Pancreas (tissue), 10 donors: ENCODE results near the gene FSTL3. TPM values are rescaled to one million over a fixed set of nuclear protein-coding genes. Genes with fewer than 3 reads are reported as not detected.

Experiments used
- ATAC-seq, 4 donors: fragments of 200-7000 bp; cut with Tn5 transposase; one replicate each; pipeline versions ENCODE4 v1.8.0 to v1.9.1; 2020; ENCODE audit warnings: mild to moderate bottlenecking in 4 of 4, moderate library complexity in 4 of 4
- DNase-seq, 6 donors: peaks; one replicate each; pipeline ENCODE4 v3.0.0-alpha.2; 2020
- FAIRE-seq: peaks from 2 replicates; lab custom pipeline; 2012; peaks lifted over from hg19 to GRCh38; lab: Jason Lieb, UNC
- H3K27ac ChIP-seq, 4 donors: fragments of 200-600 bp; sonication (generic); 1 replicate in 3 of 4; 2 replicates in 1 of 4; pipeline versions ENCODE4 v1.5.0 to v1.8.0; 2020
- H3K27me3 ChIP-seq, 4 donors: fragments of 200-600 bp; one replicate each; pipeline ENCODE4 v1.8.0; 2021
- H3K36me3 ChIP-seq, 3 donors: fragments of 200-600 bp; sonication (generic) in 1 of 3; one replicate each; pipeline versions ENCODE4 v1.5.0 to v1.8.0; 2020 to 2021
- H3K4me1 ChIP-seq, 3 donors: fragments of 200-600 bp; one replicate each; pipeline ENCODE4 v1.8.0; 2021
- H3K4me3 ChIP-seq, 4 donors: fragments of 200-600 bp; sonication (generic) in 2 of 4; one replicate each; pipeline versions ENCODE4 v1.5.0 to v1.8.0; 2020 to 2021
- H3K9me3 ChIP-seq, 4 donors: fragments of 200-600 bp; one replicate each; pipeline ENCODE4 v1.8.0; 2021
- CTCF ChIP-seq, 4 donors: fragments of 200-600 bp; sonication (generic) in 3 of 4; IDR thresholded peaks; one replicate each; pipeline versions ENCODE4 v1.5.0 to v1.8.0; 2021; ENCODE audit warnings: antibody characterized with exemption in 4 of 4
- WGBS, 2 donors: extraction: QIAGEN DNeasy Blood & Tissue Kit; methylation state at CpG; one replicate each; pipeline ENCODE4 v1.1.7; 2013; 5-methylcytosine and 5-hydroxymethylcytosine counted together
- intact Hi-C, 3 donors: fragments of 100-400 bp; cut with DNase I; formaldehyde crosslinking; loops; one replicate each; pipeline versions ENCODE4 v1.11.1 to v1.14.2; 2022
- polyA plus RNA-seq, 2 donors: library from polyadenylated mRNA; stranded (reverse); fragments of 200-250 nt; gene quantifications; one replicate each; pipeline ENCODE4 v1.2.3, GENCODE V29; 2013
- total RNA-seq, 6 donors: library from RNA; stranded (reverse); fragmentation: NEBNext Ultra II Directional in 4 of 6; extraction: Animal tissue kit (Norgen Biotek cat#: 25700) in 4 of 6; gene quantifications; one replicate each; pipeline versions ENCODE4 v1.2.1 to v1.2.4, GENCODE V29; 2021 to 2023
- donor health status: healthy with polysubstance abuse.
- donor health status: DM: no; HTN: no; CAD: no; lungs with moderate emphysema.
- donor health status: DM: no; HTN: no; CAD: no.
- donor health status: control.
- donor health status: control.
- donor health status: Bipolar disorder and iron deficiency.
- donor health status: DM: yes; HTN: yes; CAD: no.
- donor health status: DM: no; HTN: no; CAD: no.
- donor health status: DM: no; HTN: no; CAD: no.
- donor health status: DM: yes; HTN: yes; CAD: no.

Gene FSTL3
- total and polyA plus RNA-seq, 8 donors = 6.6 to 148 (median 23.2) TPM

DNA sequence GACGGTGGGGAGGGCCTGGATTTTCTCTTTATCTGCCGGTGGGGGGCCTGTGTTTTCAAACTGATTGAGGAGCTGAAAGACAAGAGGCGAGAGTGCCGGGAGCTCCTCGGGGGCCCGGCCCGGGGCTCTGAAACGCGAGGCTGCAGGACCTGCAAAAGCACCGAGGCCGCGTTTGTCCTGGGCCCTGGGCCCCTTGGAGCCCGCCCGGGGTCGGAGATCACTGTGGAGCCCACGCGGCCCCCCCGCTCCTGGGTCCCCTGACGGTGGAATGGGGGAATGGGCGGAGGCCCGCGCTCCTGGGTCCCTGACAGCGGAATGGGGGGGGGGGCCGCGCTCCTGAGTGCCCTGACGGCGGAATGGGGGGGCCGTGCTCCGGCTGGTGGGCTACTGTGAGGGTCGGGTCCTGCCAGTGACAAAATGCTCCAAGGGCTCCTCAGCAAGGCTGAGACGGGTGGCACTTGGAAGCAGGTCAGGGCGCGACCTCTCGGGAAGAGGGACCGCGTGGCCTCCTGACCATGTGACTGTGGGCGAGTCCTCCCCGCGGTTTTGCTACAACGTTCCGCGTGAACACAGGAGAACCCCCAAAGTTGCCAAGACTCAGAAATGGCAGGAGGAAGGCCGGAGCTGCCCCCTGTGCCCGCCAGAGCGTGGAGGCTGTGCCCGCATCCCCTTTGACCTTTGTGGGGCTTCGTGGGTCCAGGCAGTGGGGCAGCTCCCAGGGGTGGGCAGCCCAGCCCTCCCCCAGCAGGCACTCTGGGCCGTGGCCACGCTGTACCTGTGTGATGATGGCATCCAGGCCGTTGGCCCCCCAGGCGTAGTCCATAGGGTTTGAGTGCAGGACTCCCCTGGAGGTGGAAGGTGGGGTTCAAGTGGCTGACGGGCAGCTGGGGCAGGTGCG is 27.0 kb upstream of the FSTL3 start:
- H3K4me1 ChIP-seq = no peaks in the 10 kb centered on the region
- no peak for FAIRE-seq
- WGBS, 2 donors = 91 to 93% methylated on average over 42 to 53 of the region's 53 CpGs
- H3K27ac ChIP-seq = no peak overlapping the region
- H3K36me3 ChIP-seq = peaks cover 0 to 56% (median 32%) of the 10 kb centered on the region in 3 donors
- intact Hi-C loops = no loop called here
- H3K9me3 ChIP-seq = no peaks in the 10 kb centered on the region
- ATAC-seq = no peak
- peak in 2 of 6 donors; percentile 58 to 75 for DNase-seq
- H3K27me3 ChIP-seq = no peaks in the 10 kb centered on the region
- H3K4me3 ChIP-seq = no peak overlapping the region
- TF ChIP-seq CTCF (IDR thresholded peaks at IDR 0.05) = no peak

- Histone ChIP-seq H3K4me1 (no peaks in the 10 kb centered on the region), H3K4me3 (no peak overlapping the region), H3K27me3 (no peaks in the 10 kb centered on the region), H3K36me3 (peaks cover 0 to 56% (median 32%) of the 10 kb centered on the region in 3 donors), H3K27ac (no peak overlapping the region), H3K9me3 (no peaks in the 10 kb centered on the region)
- intact Hi-C loops = no loop called here
- no peak for ATAC-seq
- no peak for FAIRE-seq
- no peak for TF ChIP-seq CTCF (IDR thresholded peaks at IDR 0.05)
- peak in 2 of 6 donors; percentile 20 to 59 for DNase-seq
- WGBS, 2 donors = 93 to 94% methylated on average over 11 of the region's 11 CpGs
Measured at GRCh38 chr19:650121-650520, 26.1 kb upstream of the FSTL3 start.

DNA sequence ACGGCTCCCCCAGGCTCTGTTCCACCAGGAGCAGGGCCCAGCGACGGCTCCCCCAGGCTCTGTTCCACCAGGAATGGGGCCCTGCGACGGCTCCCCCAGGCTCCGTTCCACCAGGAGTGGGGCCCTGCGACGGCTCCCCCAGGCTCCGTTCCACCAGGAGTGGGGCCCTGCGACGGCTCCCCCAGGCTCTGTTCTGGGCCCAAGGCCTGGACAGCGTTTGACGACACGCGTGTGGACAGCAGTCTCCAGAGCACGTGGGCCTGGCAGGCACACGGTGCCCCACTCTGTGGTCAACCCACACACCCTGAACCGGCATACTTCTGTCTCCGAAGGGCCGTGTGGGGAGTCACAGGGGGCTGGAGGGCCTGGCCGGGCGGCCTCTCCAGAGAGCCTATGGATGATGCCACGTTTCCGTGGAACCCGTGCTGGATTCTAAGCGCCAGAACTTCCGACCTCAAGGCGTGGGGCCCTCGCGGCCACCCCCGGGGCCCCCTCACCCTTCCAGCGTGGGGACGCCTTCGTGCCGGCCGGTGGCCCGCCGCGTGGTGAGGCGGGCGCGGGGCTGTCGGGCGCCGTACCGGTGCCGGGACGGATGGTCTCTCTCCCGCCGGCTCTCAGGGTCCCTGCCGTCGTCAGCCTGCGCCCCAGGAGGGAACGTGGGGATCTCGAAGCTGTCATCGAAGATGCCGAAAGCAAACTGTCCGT is 24.9 kb upstream of the FSTL3 start:
- 95% methylated on average over 56 to 58 of the region's 58 CpGs for WGBS, 2 donors
- ATAC-seq = no peak
- peak in 1 of 6 donors; percentile 61 for DNase-seq
- intact Hi-C loops = no loop called here
- Histone ChIP-seq H3K27me3 (no peaks in the 10 kb centered on the region), H3K4me3 (no peak overlapping the region), H3K9me3 (no peaks in the 10 kb centered on the region), H3K4me1 (no peaks in the 10 kb centered on the region), H3K36me3 (peaks cover 0 to 56% (median 32%) of the 10 kb centered on the region in 3 donors), H3K27ac (no peak overlapping the region)
- FAIRE-seq = no peak
- TF ChIP-seq CTCF (IDR thresholded peaks at IDR 0.05) = no peak

- no peak for TF ChIP-seq CTCF (IDR thresholded peaks at IDR 0.05)
- Histone ChIP-seq H3K9me3 (no peaks in the 10 kb centered on the region), H3K4me3 (no peak overlapping the region), H3K4me1 (no peaks in the 10 kb centered on the region), H3K27ac (no peak overlapping the region), H3K27me3 (no peaks in the 10 kb centered on the region), H3K36me3 (peaks cover 0 to 49% (median 26%) of the 10 kb centered on the region in 3 donors)
- 88 to 89% methylated on average over 24 of the region's 24 CpGs for WGBS, 2 donors
- FAIRE-seq (no peak), ATAC-seq (no peak), DNase-seq (no peak)
- intact Hi-C loops = no loop called here
Measured at GRCh38 chr19:651991-652390, 24.2 kb upstream of the FSTL3 start.
